ENCODE measurements around the gene CPS1.

The CPS1 gene

DNA sequence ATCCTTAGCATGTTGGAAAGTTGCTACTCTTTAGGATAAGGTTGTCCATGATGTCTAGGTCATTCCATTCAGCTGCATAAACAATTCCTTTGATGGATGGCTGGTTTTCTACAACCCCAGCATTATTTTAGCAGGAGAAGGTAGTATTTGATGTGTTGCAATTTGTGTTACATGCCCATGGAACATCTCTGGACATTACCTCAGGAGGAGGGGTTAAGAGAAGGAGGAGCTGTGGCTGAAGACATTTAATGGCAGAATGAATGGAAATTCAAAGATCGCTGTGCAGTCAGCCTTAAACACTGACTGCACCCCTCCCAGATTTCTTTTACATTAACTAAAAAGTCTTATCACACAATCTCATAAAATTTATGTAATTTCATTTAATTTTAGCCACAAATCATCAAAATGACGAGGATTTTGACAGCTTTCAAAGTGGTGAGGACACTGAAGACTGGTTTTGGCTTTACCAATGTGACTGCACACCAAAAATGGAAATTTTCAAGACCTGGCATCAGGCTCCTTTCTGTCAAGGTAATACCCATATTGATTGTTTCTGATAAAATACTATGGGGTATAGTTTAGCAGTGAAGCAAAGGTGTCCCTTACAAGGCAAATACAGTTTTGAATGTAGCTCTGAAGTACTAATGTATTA, at the start of gene CPS1:
CPS1 (plus strand) TSS at position 271 of the 652 bp plus-strand sequence; CDS start at position 406, 135 bp downstream.
- DNase-seq, result no peak

GRCh38 chr2:210515911-210516310, 40.5 kb upstream of the CPS1 start:
- DNase-seq, result no peak

GRCh38 chr2:210517264-210517663, 39.1 kb upstream of the CPS1 start:
- DNase-seq, result no peak

DNA sequence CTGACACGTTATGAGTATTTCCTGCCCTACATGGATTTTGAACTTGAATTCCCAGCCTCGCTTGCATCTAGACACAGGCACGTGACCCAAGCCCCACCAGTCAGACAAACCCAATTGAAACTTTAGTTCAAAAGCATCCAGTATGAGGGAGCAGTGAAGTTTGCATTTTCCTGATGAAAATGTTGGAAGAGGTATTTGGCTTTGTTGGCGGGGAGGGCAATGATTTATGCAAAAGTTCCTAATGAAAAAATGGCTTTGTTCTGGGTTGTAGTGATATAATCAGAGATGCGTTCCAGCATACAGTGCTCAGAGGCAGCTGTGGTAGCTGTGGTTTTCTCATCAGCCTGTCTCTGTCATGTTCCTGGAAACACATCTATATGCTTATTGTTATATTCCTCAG, 36.8 kb upstream of the CPS1 start:
- DNase-seq, result no peak

GRCh38 chr2:210522399-210522798, 34.0 kb upstream of the CPS1 start:
- no peak for DNase-seq

DNA sequence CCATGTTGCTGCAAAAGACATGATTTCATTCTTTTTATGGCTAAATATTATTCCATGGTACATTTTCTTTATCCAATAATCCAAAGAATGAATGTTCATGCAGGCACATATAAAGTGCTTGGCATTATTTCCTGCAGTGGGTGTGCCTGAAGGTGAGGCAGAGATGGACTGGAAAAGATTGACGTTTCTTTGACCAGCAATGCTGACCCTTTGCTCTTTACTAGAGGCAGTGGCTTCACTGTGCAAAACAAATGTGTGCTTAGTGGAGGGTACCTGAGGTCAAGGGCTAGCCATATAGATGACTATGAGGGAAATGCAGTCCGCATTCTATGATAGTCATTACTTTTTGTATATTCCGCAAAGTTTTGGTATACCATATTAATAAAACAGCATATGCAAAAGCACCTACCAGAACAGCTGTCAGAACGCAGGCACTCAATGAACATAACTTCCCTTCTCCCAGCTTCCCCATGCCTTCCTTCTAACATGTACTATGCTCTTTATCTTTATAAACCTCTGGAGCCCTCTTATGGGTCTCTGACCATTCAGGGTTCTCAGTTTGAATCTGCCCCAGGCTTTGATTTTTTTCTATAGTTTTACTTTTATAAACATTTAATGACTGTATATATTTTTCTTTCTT, 32.6 kb upstream of the CPS1 start:
- DNase-seq, result no peak

- DNase-seq, result no peak
These were observed 31.9 kb upstream of the CPS1 start for GRCh38 chr2:210524533-210524932.

DNA sequence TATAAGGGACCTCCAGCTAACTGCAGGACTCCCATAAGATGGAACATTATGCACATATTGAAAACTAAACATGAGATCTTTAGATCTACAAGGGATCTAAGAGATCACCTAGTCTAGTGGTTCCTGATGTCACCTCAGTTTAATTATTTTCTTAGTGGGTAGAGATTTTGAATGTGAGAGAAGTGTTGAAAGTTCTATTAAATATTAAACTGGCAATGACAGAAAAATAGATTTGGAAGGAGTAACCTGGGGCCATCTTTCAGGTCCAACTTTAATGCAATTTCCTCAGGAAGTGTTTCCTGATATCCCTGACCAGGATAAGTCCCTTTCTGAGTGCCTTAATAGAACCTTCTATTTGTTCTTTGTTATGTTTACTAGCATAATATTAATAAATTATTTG, 29.1 kb upstream of the CPS1 start:
- no peak for DNase-seq

DNA sequence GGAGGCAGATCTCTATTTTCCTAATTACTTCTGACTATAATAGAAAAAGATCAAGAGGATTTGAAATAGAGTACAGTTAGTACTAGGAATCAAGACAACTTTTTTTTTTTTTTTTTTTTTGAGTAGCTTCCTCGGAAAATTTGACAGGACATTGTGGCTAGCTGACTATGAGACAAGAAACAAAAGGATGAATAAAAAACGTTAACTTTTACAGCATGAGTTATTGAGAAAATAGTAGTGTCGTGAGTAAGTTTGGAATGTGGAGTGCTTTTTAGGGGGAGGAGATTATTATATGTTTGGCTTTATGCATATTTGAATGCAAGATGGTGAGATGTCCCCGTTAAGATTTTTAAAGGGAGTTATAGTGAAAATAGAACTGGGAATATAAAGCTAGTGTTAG, 27.7 kb upstream of the CPS1 start:
- no peak for DNase-seq

GRCh38 chr2:210531050-210531449, 25.3 kb upstream of the CPS1 start:
- DNase-seq, result no peak

- no peak for DNase-seq
These were observed 24.9 kb upstream of the CPS1 start for GRCh38 chr2:210531482-210531881.

DNA sequence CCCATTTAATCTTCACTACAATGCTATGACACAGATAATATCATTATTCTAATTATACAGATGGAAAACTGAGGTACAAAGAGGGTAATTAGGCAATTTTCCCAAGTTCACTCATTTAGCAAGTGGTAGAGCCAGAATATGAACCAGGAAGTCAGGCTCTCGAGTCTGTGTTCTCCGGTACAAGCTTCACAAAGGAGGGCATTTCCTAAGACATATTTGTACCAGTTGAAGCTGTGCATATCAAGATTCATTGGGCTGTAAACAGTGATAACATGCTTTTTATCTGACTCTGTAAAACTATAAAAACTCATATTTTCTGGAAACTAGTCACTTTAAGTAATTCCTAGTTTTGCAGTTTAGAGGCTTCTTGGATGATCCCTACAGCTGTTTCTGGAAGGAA, 23.0 kb upstream of the CPS1 start:
- DNase-seq, result no peak

GRCh38 chr2:210534879-210535278, 21.5 kb upstream of the CPS1 start:
- no peak for DNase-seq

DNA sequence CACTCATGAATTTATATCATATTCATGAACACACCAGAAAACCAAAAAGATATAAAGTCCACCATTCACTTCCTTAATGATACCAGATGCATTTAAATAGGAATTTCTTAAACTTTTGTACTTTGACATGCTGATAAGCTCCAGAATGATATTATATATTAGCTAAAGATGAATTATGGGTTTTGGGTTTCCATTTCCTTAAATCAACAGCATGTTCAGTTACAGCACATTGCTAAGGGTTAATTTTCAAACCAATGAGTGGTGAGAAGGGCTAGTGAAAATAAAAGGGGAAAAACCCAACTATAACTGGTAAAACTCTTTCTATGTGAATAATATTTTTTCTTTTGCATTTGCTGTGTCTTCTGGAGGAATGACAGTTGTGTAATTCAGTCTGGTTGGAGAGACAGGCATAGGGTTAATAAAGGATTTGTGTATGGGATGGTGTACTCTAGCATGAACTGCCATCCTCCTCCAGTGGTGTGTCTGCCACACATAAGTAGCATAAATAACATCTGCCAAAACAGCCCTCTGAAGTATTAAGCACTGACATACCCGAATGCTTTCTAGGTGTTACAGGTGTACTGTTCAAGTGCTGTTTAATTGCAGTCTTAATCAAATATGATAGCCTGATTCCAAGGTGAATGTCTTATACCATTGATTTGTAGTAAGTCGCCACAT, 19.3 kb upstream of the CPS1 start:
- no peak for DNase-seq

DNA sequence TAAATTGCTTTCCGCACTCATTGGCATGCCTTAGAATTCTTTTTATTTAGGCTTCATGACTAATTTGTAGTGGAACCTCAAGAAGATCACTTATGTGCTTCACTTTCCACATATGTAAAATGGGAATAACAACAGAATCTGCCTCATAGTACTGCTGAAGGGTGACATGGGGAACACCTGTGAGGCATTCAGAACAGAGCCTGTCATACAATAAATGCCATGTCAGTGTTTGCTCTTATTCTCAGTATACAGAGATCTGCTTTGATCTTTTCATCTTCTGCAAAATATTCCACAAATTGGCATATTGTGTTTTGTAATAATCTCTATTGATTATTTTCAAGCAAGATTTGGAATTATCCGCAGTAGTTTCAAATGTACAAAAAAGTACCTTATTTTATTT, 17.4 kb upstream of the CPS1 start:
- no peak for DNase-seq

- no peak for DNase-seq
These were observed 16.6 kb upstream of the CPS1 start for GRCh38 chr2:210539578-210540416.

DNA sequence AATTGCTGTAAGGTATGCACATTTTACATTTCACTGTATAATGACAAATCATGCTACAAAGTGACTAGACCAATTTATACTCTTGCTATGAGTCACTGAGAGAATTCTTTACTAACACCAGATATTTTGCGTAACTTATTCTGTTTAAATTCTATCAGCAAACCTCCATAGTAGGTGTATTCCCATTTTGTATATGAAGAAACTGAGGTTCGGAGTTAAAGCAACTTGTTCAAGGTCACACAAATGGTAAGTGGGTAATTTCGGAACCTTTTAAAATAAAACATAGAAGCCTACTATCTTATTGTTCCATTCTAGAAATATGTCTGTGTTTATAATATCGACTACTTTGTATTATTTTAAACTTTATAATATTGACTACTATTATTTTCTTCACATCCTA, 15.9 kb upstream of the CPS1 start:
- DNase-seq, result no peak

DNA sequence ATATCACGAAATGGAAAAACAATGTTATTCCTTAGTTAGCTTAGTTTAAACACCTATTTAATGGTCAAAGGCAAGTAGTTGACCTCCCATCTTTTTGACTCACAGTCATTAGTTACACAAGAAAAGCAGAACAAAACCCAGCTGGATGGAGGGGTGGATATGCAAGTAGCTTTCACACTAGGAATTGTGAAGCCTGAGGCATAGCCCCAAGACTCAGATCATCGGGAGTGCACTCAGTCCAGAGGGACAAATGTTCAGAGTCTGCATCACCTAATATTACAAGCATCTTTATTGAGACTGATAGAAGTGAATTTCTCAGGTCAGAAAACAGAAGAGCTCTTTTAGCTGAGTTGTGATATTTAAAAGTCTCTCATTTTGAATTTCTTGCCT, 15.5 kb upstream of the CPS1 start:
- no peak for DNase-seq

DNA sequence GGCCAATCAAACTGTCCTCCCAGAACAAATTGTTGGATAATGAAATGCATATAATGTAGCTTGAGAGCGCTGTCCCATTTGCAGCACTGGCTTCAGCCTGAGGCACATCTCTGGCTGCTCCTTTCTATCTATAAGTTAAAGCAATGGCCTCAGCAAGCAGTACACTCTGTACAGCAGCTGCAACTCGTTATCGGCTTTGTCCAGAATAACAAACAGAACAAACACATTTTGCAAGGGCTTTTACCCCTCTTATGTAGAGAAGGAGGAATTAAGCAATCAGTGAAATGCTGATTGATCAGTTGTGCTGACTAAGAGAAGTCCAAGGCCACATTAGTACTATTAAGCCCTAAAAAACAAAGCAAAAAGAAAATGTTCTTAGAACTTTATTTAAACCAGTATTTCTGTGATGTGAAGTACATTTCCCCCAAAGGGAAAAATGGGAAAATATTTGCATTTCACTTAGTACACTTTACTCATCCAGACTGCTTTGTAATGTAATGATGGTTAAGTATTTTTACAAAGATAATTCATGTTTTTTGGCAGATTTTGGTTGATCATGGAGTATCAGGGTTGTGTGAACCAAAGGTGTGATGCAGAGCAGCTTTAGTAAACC, 15.0 kb upstream of the CPS1 start:
- DNase-seq, result no peak

DNA sequence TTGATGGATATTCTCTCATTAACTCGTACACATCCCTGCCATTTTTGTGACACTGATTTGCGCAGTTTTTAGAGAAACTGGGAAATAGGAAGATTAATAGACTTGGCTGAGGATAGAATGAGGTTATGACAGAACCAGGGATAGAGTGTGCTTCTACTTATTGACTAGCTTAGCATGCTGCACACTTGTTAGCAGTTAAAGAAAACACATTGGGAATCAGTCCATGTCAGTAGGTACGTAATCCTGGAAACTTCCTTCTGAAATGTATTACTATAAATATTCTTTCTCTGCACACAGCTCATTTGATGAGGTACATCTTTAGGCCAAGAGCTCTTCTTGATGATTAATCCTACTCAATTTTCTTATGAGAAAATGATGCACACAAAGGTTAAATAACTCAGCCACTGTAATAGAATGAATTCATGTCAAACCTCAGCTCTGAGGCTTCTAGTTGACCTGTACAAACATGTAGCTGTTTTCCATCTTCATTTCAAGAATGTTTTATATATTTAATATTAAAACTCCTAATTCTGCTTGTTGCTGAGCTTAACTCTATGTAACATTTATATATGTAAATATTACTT, 12.3 kb upstream of the CPS1 start:
- DNase-seq, result no peak

DNA sequence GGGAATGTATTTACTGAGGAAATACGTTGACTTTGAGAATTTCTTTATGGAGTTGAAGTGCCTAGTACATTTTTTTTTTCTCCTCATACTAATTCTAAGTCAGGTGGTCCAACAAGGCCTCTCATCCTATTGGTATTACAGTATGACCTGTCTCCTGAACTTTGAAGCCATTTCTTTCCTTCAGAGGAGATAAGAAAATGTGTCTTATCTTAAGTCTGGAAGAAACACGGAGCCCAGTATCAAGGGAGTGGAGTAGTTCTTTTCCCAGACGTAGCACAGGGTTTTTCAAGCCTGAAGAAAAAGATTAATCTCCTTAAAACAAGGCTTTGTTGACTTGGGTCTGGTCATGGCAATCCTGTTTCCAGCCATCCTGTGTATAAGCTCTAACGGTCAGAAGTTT, 11.6 kb upstream of the CPS1 start:
- DNase-seq, result no peak

DNA sequence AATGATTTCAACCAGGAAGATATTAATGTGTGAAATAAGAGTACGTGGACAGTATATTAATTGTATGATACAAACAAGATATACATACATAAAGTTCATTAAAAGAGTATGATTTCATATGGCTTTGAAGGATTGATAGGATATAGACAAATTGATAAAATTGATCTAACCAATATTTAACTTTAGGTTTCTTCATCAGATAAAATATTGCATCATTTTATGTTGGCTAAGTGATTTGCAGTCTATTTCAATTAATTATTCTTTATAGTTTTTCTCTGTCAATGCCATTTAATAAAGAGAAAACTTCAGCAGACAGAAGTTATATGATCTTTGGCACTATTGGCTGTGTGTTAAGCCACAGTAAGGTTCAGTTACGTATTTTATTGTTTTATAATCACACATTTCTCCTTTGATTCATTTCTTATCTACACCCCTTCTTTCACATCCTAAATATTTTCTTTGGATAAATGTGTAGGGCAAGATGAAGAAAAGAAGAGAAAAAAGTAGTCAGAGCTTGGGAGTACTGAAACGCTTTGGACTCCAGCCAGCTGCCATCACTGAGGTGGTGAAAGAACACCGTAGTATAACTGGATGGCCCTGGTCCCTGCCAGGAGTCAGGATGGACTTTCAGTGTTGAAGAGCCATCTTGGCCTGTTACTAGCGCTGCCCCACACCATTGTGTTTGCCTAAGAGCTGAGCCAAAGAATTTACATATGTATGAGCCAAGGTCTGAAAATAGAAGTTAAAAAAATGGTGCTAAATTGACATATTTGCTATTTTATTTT, 9.8 kb upstream of the CPS1 start:
- DNase-seq, result no peak
